DMS 273 treated with DMSO at 0.1 percent for 48 hours (cell line): ENCODE results near the gene SGMS1.
"Not testable (repeated sequence)": the region's sequence is repeated elsewhere in the genome, so short reads cannot be mapped to it uniquely, and the experiment has no call there.

Experiments used
- DNase-seq: peaks from one replicate; lab custom pipeline; 2025; lab: John Stamatoyannopoulos, UW

SGMS1 gene

DNA sequence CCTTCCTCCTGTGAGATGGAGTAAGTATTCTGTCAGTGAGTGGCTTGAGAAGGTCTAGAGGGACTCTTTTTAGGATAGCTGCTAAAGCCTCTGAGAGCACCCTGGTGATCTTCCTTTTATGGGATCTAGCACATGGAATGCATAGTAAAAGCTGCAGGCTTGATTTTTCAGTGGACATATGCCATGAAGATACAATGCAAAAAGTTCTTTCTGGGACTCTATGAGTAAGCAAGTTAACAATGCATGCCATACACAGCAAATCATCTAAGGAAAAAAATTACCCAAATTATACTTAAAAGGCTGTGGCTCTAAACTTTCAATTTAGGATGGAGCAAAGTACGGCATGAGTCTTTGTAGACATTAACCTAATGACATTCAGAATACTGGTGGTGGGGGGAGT, 154.5 kb downstream of the SGMS1 start:
- no peak for DNase-seq

DNA sequence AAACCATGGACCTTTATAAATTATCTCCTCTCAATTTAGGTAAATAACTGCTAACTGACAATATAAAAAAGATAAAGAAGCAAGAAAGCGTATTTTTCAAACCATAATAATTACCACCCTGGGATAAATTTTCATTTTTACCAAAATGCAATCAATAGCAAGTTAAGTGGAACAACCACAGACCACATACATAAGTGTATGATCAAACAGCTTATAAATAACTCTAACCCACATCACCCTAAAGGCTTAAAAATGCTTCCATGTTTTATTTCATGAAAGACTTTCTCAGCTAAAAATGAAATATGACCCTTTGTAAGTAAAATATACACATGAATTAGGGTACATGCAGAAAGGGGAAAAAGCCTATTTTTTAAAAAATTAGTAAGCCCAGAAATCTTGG, 156.5 kb downstream of the SGMS1 start:
- DNase-seq: no peak

DNA sequence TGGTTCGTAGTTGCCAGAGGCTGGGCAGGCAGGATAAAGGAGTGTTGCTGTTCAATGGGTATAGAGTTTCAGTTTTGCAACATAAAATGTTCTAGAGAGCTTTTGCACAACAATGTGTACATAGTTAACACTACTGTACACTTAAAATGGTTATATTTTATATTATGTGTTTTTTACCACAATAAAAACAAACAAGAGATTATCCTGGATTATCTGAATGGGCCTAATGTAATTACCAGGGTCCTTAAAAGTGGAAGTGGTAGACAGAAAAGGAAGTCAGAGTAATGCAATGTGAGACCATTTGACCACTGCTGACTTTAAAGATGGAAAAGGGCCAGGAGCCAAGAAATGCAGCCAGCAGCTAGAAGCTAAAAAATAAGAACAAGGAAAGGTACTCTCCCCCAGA, 159.7 kb downstream of the SGMS1 start:
- no peak for DNase-seq

DNA sequence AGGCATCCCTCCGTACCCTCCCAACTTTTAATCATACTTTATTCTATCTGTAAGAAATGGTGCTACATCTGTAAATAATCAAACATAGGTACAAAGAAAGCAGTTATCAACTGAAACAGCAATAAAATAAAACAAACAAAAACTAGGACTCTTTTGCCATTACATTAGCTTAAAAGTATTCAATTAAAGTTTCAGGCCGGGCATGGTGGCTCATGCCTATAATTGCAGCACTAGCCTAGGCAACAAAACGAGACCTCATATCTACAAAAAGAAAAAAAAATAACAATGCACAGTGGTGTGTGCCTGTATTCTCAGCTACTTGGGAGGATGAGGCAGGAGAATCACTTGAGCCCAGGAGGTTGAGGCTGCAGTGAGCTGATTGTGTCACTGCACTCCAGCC, 161.9 kb downstream of the SGMS1 start:
- DNase-seq: no peak

GRCh38 chr10:50461123-50461522, 162.6 kb downstream of the SGMS1 start:
- no peak for DNase-seq

DNA sequence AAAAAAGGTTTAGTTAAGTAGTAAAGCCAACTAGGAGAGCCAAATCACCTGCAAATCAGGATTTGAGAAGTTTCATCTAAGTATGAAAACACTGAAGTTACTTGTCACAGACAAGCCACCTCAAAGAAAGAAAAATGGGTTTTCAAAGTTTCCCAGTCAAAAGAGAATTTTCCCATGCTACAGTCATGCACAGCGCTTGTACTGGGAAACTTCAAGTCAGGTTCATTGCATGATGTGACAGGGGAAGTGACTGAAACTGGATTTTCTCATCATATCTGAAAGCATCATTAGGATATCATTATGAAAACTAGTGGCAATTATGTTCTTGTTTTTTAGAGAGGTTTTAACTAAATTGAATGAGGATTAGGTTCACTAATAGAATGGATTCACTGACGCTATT, 167.0 kb downstream of the SGMS1 start:
- DNase-seq: no peak

- DNase-seq: no peak
Observed at GRCh38 chr10:50453940-50454339, 169.8 kb downstream of the SGMS1 start.

DNA sequence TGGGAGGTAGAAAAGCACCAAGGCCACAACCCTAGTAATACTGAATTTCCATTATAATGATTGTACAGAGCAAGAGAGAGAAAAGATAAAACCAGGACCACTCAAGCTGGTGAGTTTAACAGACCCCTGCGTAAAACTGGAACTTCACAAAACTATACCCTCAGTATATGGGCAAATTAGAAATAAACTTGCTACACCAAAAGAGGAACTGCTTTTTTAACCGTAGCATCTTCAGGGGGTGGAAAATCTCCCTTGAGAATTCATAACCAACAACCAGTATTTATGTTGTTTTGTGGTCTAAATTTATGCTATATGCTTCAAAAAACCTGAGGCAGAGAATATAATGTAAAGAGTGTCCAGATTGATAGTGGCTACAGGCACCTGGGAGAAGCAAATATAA, 171.2 kb downstream of the SGMS1 start:
- DNase-seq: no peak

GRCh38 chr10:50447691-50448090, 176.1 kb downstream of the SGMS1 start:
- no peak for DNase-seq

- not testable (repeated sequence) for DNase-seq
Observed at GRCh38 chr10:50445777-50446176, 178.0 kb downstream of the SGMS1 start.

GRCh38 chr10:50440489-50440888, 183.3 kb downstream of the SGMS1 start:
- no peak for DNase-seq

GRCh38 chr10:50439806-50440205, 183.9 kb downstream of the SGMS1 start:
- no peak for DNase-seq

DNA sequence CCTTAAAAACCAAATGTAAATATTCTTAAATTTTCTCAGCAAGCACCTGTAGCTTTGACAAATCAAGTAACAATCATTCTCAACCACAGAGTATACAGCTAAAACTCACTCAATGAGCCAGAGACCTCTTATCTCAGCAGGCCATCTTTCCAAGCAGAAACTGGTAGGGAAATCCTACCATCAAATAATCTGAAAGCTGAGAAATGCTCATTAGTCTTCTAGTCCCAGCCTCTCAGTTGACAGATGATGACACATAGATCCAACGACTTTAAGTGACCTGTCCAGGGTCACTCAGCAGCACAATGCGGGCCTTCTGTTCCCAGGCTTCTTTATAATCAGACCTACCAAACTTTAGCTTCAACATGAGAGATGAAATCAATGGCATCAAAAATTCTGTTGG, 184.6 kb downstream of the SGMS1 start:
- DNase-seq: no peak

- DNase-seq: no peak
Observed at GRCh38 chr10:50438049-50438936, 185.5 kb downstream of the SGMS1 start.

- DNase-seq: no peak
Observed at GRCh38 chr10:50437248-50437647, 186.5 kb downstream of the SGMS1 start.

DNA sequence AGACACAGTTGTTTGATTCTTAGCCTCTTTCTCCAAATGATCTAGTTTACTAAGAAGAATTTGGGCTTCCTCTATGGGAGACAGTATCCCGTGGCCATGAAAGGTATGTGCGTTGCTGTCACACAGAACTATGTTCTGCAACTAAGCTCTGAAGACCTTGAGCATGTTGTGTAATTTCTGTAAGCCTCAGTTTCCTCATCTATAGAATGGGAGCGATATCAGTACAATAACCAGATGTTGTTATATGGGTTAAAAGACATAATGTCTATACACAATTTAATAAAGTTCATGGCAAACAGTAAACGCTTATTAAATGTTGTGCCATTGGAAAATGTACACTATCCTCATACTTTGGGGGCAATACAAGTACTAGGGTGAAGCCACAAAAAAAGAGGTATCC, 187.0 kb downstream of the SGMS1 start:
- DNase-seq: no peak

DNA sequence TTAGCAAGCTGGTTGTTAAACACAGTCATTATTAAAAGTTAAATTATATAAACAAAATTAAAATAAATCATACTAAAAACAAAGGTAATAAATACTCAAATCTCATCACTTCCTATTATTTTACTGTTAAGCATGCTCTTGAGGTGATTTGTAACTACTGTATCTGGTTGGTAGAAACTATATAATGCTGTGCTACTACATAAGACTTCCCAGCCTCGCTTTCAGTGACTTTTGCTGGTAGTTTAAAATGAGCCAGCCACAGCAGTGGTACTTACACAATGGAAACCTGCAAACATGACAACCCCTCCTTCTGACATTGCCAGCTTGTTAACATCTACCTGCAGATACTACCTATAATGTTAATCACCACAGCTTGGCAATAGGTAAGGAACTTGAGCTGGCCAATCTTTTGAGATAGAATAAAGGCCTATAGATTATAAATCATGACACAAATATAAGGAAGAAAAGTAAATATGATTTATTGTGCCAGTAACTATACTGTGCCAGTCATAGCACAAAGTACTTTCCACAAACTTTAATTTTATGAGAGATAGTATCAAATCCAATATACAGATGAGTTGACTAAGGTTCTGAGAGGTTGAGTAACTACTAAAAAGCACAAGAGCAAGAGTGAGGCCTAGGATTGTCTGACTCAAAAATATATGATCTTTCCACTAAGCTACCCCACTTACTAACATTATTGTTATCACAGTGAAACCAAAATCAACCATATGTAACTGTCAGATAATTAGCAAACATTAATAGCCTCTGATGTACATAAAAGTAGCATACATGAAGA, 191.3 kb downstream of the SGMS1 start:
- no peak for DNase-seq

DNA sequence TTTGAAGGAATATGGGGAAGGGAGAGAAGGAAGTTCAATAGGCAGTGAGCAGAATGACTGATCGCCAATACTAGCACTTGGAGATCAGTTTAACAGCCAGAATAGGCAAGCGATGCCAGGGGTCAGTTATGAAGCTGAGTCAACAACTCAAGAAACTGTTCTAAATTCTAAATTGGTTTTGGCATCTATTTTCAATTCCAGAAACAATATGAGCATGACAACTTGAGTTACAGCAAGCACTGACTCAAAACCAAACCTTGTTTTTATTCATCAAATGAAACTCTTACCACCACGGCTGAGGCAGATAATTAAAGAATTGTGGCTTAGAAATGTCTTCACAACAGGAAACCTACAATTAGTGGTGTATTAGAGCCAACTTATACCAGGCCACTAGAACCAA, 192.0 kb downstream of the SGMS1 start:
- DNase-seq: no peak

GRCh38 chr10:50431133-50431532, 192.6 kb downstream of the SGMS1 start:
- no peak for DNase-seq

- DNase-seq: no peak
Observed at GRCh38 chr10:50426485-50426884, 197.3 kb downstream of the SGMS1 start.

DNA sequence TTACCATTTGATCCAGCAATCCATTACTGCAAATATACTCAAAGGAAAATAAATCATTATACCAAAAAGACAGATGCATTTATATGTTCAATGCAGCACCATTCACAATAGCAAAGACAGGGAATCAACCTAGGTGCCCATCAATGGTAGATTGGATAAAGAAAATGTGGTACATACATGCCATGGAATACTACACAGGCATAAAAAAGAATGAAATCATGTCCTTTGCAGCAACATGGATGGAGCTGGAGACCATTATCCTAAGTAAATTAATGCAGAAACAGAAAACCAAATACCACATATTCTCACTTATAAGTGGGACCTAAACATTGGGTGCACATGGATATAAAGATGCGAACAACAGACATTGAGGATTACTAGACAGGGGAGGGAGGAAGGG, 198.5 kb downstream of the SGMS1 start:
- DNase-seq: not testable (repeated sequence)

GRCh38 chr10:50423448-50423847, 200.3 kb downstream of the SGMS1 start:
- DNase-seq: no peak

DNA sequence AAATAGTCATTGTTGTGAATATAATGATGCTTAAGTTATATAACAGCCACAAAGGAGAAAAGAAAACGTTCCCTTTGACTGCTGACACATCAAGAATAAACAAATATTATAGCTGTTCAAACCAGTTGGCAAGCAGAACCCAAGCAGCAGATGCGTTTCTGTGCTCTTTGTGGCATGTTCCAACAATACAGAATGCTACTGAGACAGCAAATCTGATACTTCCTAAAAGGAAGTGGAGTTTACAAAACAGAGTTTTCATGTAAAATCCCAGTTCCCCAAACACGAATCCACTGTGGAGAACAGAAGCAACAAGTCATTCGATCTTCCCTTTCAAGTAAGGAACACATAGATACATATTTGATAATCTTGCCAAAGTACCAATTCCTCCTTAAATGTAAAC, 201.5 kb downstream of the SGMS1 start:
- DNase-seq: no peak
